ENCODE measurements around the gene MANF.

MANF gene

GRCh38 chr3:51378726-51379125, 6.4 kb upstream of the MANF start:
- in situ Hi-C loops (cut with HindIII; ENCODE audit: low sequenced_read_pairs), result no loop called here
- H3K4me3 ChIP-seq (ENCODE audit: low read depth, low read length), result no peak overlapping the region

GRCh38 chr3:51379301-51379700, 5.8 kb upstream of the MANF start:
- in situ Hi-C loops (cut with HindIII; ENCODE audit: low sequenced_read_pairs), result no loop called here

More at GRCh38 chr3:51378726-51379125, 6.4 kb upstream of the MANF start:
- DNase-seq (ENCODE audit: low read depth, low spot score), result no peak
- TF ChIP-seq, protein P1, sequence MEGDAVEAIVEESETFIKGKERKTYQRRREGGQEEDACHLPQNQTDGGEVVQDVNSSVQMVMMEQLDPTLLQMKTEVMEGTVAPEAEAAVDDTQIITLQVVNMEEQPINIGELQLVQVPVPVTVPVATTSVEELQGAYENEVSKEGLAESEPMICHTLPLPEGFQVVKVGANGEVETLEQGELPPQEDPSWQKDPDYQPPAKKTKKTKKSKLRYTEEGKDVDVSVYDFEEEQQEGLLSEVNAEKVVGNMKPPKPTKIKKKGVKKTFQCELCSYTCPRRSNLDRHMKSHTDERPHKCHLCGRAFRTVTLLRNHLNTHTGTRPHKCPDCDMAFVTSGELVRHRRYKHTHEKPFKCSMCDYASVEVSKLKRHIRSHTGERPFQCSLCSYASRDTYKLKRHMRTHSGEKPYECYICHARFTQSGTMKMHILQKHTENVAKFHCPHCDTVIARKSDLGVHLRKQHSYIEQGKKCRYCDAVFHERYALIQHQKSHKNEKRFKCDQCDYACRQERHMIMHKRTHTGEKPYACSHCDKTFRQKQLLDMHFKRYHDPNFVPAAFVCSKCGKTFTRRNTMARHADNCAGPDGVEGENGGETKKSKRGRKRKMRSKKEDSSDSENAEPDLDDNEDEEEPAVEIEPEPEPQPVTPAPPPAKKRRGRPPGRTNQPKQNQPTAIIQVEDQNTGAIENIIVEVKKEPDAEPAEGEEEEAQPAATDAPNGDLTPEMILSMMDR (IDR thresholded peaks at IDR 0.05; ENCODE audit: low read depth, low read length), result no peak

GRCh38 chr3:51379746-51380455, 5.2 kb upstream of the MANF start:
- no peak for DNase-seq (ENCODE audit: low read depth, low spot score)
- TF ChIP-seq, protein P1 (IDR thresholded peaks at IDR 0.05; ENCODE audit: low read depth, low read length), result no peak
- in situ Hi-C loops (cut with HindIII; ENCODE audit: low sequenced_read_pairs), result no loop called here

More at GRCh38 chr3:51379301-51379700, 5.8 kb upstream of the MANF start:
- DNase-seq (ENCODE audit: low read depth, low spot score), result no peak
- no peak overlapping the region for H3K4me3 ChIP-seq (ENCODE audit: low read depth, low read length)
- TF ChIP-seq, protein P1 (IDR thresholded peaks at IDR 0.05; ENCODE audit: low read depth, low read length), result no peak

GRCh38 chr3:51380601-51381332, 4.3 kb upstream of the MANF start:
- DNase-seq (ENCODE audit: low read depth, low spot score), result no peak
- TF ChIP-seq, protein P1 (IDR thresholded peaks at IDR 0.05; ENCODE audit: low read depth, low read length), result no peak
- in situ Hi-C loops (cut with HindIII; ENCODE audit: low sequenced_read_pairs), result no loop called here
- H3K4me3 ChIP-seq (ENCODE audit: low read depth, low read length), result no peak overlapping the region

More at GRCh38 chr3:51379746-51380455, 5.2 kb upstream of the MANF start:
- no peak overlapping the region for H3K4me3 ChIP-seq (ENCODE audit: low read depth, low read length)

DNA sequence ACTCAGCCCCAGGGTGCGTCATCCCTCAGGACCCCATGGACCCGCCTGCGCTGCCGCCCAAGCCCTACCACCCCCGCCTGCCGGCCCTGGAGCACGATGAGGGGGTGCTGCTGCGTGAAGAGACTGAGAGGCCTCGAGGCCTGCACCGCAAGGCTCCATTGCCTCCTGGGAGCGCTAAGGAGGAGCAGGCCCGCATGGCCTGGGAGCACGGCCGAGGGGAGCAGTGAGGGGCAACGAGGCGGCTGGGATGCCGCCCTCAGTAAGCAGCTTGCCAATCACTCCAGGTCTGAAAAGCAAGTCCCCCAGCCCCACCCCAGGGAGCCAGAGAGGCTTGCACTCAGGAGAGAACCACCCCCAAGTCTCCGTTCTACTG, 3.8 kb upstream of the MANF start:
- TF ChIP-seq, protein P1 (IDR thresholded peaks at IDR 0.05; ENCODE audit: low read depth, low read length), result no peak
- H3K4me3 ChIP-seq (ENCODE audit: low read depth, low read length), result no peak overlapping the region
- DNase-seq (ENCODE audit: low read depth, low spot score), result no peak
- in situ Hi-C loops (cut with HindIII; ENCODE audit: low sequenced_read_pairs), result no loop called here

GRCh38 chr3:51382076-51382745, 2.9 kb upstream of the MANF start:
- no peak for DNase-seq (ENCODE audit: low read depth, low spot score)
- no peak overlapping the region for H3K4me3 ChIP-seq (ENCODE audit: low read depth, low read length)
- TF ChIP-seq, protein P1 (IDR thresholded peaks at IDR 0.05; ENCODE audit: low read depth, low read length), result no peak
- in situ Hi-C loops (cut with HindIII; ENCODE audit: low sequenced_read_pairs), result no loop called here

Measured in astrocyte of the spinal cord (primary cell).